Spleen (tissue), 11 donors: ENCODE results near the gene TSPAN10. TPM values are rescaled to one million over a fixed set of nuclear protein-coding genes. Genes with fewer than 3 reads are reported as not detected.

Experiments used
- DNase-seq: peaks from one replicate; pipeline ENCODE4 v3.0.0-alpha.2; 2020
- H3K27ac ChIP-seq, 8 donors: fragments of 200-600 bp; sonication (generic) in 7 of 8; 1 replicate in 4 of 8; 2 replicates in 4 of 8; pipeline versions ENCODE4 v1.5.0 to v1.8.0; 2016 to 2021; ENCODE audit warnings: inconsistent platforms in 4 of 8, mild to moderate bottlenecking in 4 of 8, moderate library complexity in 1 of 8
- H3K27me3 ChIP-seq, 7 donors: fragments of 200-600 bp; sonication (generic) in 6 of 7; replicated peaks in 1 of 7; 1 replicate in 4 of 7; 2 replicates in 3 of 7; pipeline versions ENCODE4 v1.5.0 to v1.8.0; 2016 to 2021; ENCODE audit warnings: inconsistent platforms in 3 of 7, mild to moderate bottlenecking in 1 of 7
- H3K36me3 ChIP-seq, 6 donors: fragments of 200-600 bp; sonication (generic) in 5 of 6; 1 replicate in 4 of 6; 2 replicates in 2 of 6; pipeline versions ENCODE4 v1.5.0 to v1.8.0; 2016 to 2021; ENCODE audit warnings: inconsistent platforms in 2 of 6
- H3K4me1 ChIP-seq, 6 donors: fragments of 200-600 bp; sonication (generic) in 5 of 6; 1 replicate in 3 of 6; 2 replicates in 3 of 6; pipeline versions ENCODE4 v1.5.0 to v1.8.0; 2016 to 2021; ENCODE audit warnings: inconsistent platforms in 3 of 6
- H3K4me3 ChIP-seq, 8 donors: fragments of 200-600 bp; sonication (generic) in 7 of 8; 1 replicate in 4 of 8; 2 replicates in 4 of 8; pipeline versions ENCODE4 v1.5.0 to v1.8.0; 2016 to 2021; ENCODE audit warnings: inconsistent platforms in 4 of 8, mild to moderate bottlenecking in 4 of 8, moderate library complexity in 2 of 8
- H3K9me3 ChIP-seq, 8 donors: fragments of 200-600 bp; sonication (generic) in 7 of 8; 1 replicate in 4 of 8; 2 replicates in 4 of 8; pipeline versions ENCODE4 v1.5.0 to v1.8.0; 2016 to 2021; ENCODE audit warnings: inconsistent platforms in 4 of 8
- CTCF ChIP-seq, 11 experiments: fragments of 200-600 bp in 7 of 11; fragments of 450-650 bp in 4 of 11; sonication (generic) in 4 of 11; IDR thresholded peaks in 8 of 11; conservative IDR thresholded peaks in 3 of 11; 1 replicate in 7 of 11; 2 replicates in 4 of 11; pipeline versions ENCODE4 v1.4.0 to v1.8.0; 2016 to 2021; ENCODE audit warnings: antibody characterized with exemption in 11 of 11, inconsistent platforms in 4 of 11, mild to moderate bottlenecking in 1 of 11
- POLR2A ChIP-seq, 3 donors: fragments of 450-650 bp; IDR thresholded peaks; one replicate each; pipeline ENCODE4 v1.5.1; 2017; ENCODE audit warnings: antibody characterized with exemption in 3 of 3, mild to moderate bottlenecking in 1 of 3
- POLR2AphosphoS5 ChIP-seq, 3 donors: sonication (generic); formaldehyde crosslinking; IDR thresholded peaks; one replicate each; pipeline ENCODE4 v1.5.1; 2017; ENCODE audit warnings: antibody characterized with exemption in 3 of 3
- WGBS, 5 donors: extraction: QIAGEN DNeasy Blood & Tissue Kit in 3 of 5; methylation state at CpG; one replicate each; pipeline versions ENCODE4 v1.1.5 to v1.1.7; 2013 to 2018; 5-methylcytosine and 5-hydroxymethylcytosine counted together
- intact Hi-C: fragments of 100-400 bp; cut with DNase I; formaldehyde crosslinking; loops from one replicate; pipeline ENCODE4 v1.15.0; 2023; ENCODE audit warnings: low total_unique reads
- polyA plus RNA-seq, 3 donors: library from polyadenylated mRNA; stranded (reverse); fragments of 200-250 nt; gene quantifications; one replicate each; pipeline ENCODE4 v1.2.1, GENCODE V29; 2013
- total RNA-seq, 7 donors: library from RNA; depleted of rRNA in 3 of 7; stranded (reverse); fragments of >200 nt in 3 of 7; fragmentation: NEBNext Ultra II Directional in 4 of 7; extraction: Animal tissue kit (Norgen Biotek cat#: 25700) in 4 of 7; gene quantifications; one replicate each; pipeline versions ENCODE4 v1.1.0 to v1.2.1, GENCODE V29; 2016 to 2021
- donor health status: healthy with polysubstance abuse.
- donor health status: DM: no; HTN: no; CAD: no; lungs with moderate emphysema.
- donor health status: DM: no; HTN: no; CAD: no.
- donor health status: Bipolar disorder and iron deficiency.
- donor health status: healthy.
- donor health status: DM: no; HTN: no; CAD: no.
- donor health status: DM: yes; HTN: yes; CAD: no.

The TSPAN10 gene
- total and polyA plus RNA-seq, 10 donors = 0.37 to 3.0 (median 1.1) TPM; not detected in 2

GRCh38 chr17:81666342-81667191 lies 29.6 kb downstream of the TSPAN10 start, which contains the start of the genes CCDC137 and OXLD1:
Gene CCDC137 (plus strand): TSS chr17:81666737. CDS start chr17:81666767, 30 bp downstream.
Gene OXLD1 (minus strand): TSS chr17:81666605. CDS start chr17:81666577, 28 bp downstream.
- Histone ChIP-seq H3K4me1 (peaks cover 18 to 80% (median 40%) of the 10 kb centered on the region in 6 donors), H3K9me3 (no peaks in the 10 kb centered on the region), H3K27ac (peak within 1 kb of the TSS; percentile 93 to 97 (median 96)), H3K36me3 (peaks cover 0 to 55% (median 36%) of the 10 kb centered on the region in 6 donors), H3K4me3 (peak within 1 kb of the TSS; percentile 86 to 100 (median 96)), H3K27me3 (no peaks in the 10 kb centered on the region)
- intact Hi-C loops = no loop called here
- TF ChIP-seq POLR2AphosphoS5 (IDR thresholded peaks at IDR 0.05) (peak; percentile 99), POLR2A (IDR thresholded peaks at IDR 0.05) (peak in 2 of 3 donors; percentile 59 to 73), CTCF (IDR thresholded peaks at IDR 0.05 in 8 of 11, conservative IDR thresholded peaks at IDR 0.05 in 3 of 11) (peak in 1 of 11 experiments; percentile 7)
- DNase-seq = peak; percentile 98
- WGBS, 5 donors = 0 to 1% (median 0%) methylated on average over 36 to 96 of the region's 96 CpGs

- DNase-seq = no peak
- 80 to 88% (median 82%) methylated on average over 18 of the region's 18 CpGs for WGBS, 5 donors
- H3K9me3 ChIP-seq = no peaks in the 10 kb centered on the region
- TF ChIP-seq POLR2A (IDR thresholded peaks at IDR 0.05) (no peak), POLR2AphosphoS5 (IDR thresholded peaks at IDR 0.05) (no peak), CTCF (IDR thresholded peaks at IDR 0.05 in 8 of 11, conservative IDR thresholded peaks at IDR 0.05 in 3 of 11) (no peak)
- H3K36me3 ChIP-seq = peaks cover 0 to 67% (median 48%) of the 10 kb centered on the region in 6 donors
- intact Hi-C loops = no loop called here
- H3K27ac ChIP-seq = no peak overlapping the region
- peak overlapping the region in 5 of 8 donors; percentile 14 to 100 (median 96) for H3K4me3 ChIP-seq
- H3K27me3 ChIP-seq = no peaks in the 10 kb centered on the region
- H3K4me1 ChIP-seq = peaks cover 18 to 72% (median 40%) of the 10 kb centered on the region in 6 donors
These were observed 30.8 kb downstream of the TSPAN10 start for GRCh38 chr17:81667754-81668153.

- WGBS, 5 donors = 83 to 93% (median 92%) methylated on average over 10 to 18 of the region's 18 CpGs
- no peaks in the 10 kb centered on the region for H3K27me3 ChIP-seq
- H3K36me3 ChIP-seq = peaks cover 0 to 80% (median 57%) of the 10 kb centered on the region in 6 donors
- DNase-seq = peak; percentile 73
- no peak overlapping the region for H3K27ac ChIP-seq
- intact Hi-C loops = no loop called here
- H3K4me1 ChIP-seq = peaks cover 6 to 47% (median 20%) of the 10 kb centered on the region in 6 donors
- no peak for TF ChIP-seq CTCF (IDR thresholded peaks at IDR 0.05 in 8 of 11, conservative IDR thresholded peaks at IDR 0.05 in 3 of 11)
- peak in 1 of 3 donors; percentile 48 for TF ChIP-seq POLR2AphosphoS5 (IDR thresholded peaks at IDR 0.05)
- H3K4me3 ChIP-seq = no peak overlapping the region
- no peaks in the 10 kb centered on the region for H3K9me3 ChIP-seq
These were observed 35.5 kb downstream of the TSPAN10 start for GRCh38 chr17:81672504-81672903.

- Histone ChIP-seq H3K4me1 (peaks cover 2 to 42% (median 16%) of the 10 kb centered on the region in 6 donors), H3K27me3 (no peaks in the 10 kb centered on the region), H3K9me3 (no peaks in the 10 kb centered on the region), H3K4me3 (no peak overlapping the region), H3K27ac (no peak overlapping the region), H3K36me3 (peaks cover 0 to 77% (median 57%) of the 10 kb centered on the region in 6 donors)
- WGBS, 5 donors = 93 to 97% (median 94%) methylated on average over 15 to 16 of the region's 16 CpGs
- no peak for TF ChIP-seq CTCF (IDR thresholded peaks at IDR 0.05 in 8 of 11, conservative IDR thresholded peaks at IDR 0.05 in 3 of 11)
- TF ChIP-seq POLR2A (IDR thresholded peaks at IDR 0.05) = no peak
- TF ChIP-seq POLR2AphosphoS5 (IDR thresholded peaks at IDR 0.05) = no peak
- peak; percentile 63 for DNase-seq
- intact Hi-C loops = no loop called here
These were observed 36.0 kb downstream of the TSPAN10 start for GRCh38 chr17:81672954-81673353.
